ENCODE measurements around the gene XAGE2. TPM values are rescaled to one million over a fixed set of nuclear protein-coding genes. Genes with fewer than 3 reads are reported as not detected.

Gene XAGE2
- total and polyA plus RNA-seq, 2 of the 8 experiments (the other 6 are each of a cell fraction or from before 2014, with no cell fraction given), result not detected

DNA sequence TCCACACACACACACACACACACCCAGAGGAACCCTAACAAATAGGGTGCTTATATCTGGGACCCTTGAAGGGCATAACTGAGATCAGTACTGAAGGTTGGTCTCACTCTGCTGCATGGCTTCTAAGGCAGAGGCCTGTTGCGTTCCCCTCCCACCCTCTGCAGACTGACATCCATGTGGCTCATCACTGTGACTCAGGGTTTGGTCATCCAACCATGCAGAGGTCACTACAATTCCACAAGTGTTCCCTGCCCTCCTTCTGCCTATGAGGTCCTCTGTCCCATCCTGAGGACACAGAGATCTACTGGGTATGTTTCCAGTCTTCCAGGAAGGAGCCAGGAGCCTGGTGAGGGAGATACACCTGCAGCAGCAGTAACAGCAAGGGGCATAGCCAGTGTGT is 55.8 kb downstream of the XAGE2 start (continued):
- TF ChIP-seq EP300 (IDR thresholded peaks at IDR 0.05; ENCODE audit: borderline replicate concordance in 1 of 2, low read depth in 2 of 2, low read length in 2 of 2) (no peak), TAF7 (optimal IDR thresholded peaks at IDR 0.05; ENCODE audit: borderline replicate concordance, low read depth, low read length) (no peak), CTBP2 (IDR thresholded peaks at IDR 0.05; ENCODE audit: borderline replicate concordance, insufficient read depth, insufficient read length, low read length) (no peak), ASH2L (IDR thresholded peaks at IDR 0.05; ENCODE audit: low read length) (no peak), TBP (IDR thresholded peaks at IDR 0.05; ENCODE audit: low read depth, low read length) (no peak)

Small RNA genes lying within 50 kb of the gene (microRNA-seq; reads per million reads assigned to microRNA genes)
- 0 reads per million in 2 experiments for gene MIR8088 (ENCODE audit: borderline microRNAs expressed in 2 of 2, borderline number of aligned reads in 2 of 2, borderline replicate concordance in 1 of 2)

Small RNA genes lying within 50 kb of the gene (small RNA-seq; reads per million reads assigned to genes)
- gene MIR8088 (ENCODE audit: insufficient read depth), result not detected

Other genes with a start within 250 kb of the XAGE2 start
- gene MAGED4, start 184.1 kb upstream of the XAGE2 start, total RNA-seq (2021; fragmentation: NEBNext Ultra II Directional; extraction: Animal tissue kit (Norgen Biotek cat#: 25700)), result 58.6 and 62.3 TPM in 2 replicates
- 19.3 and 30.9 TPM in 2 replicates for gene MAGED4, start 184.1 kb upstream of the XAGE2 start, polyA plus RNA-seq (2011; rRNA removed)
- gene XAGE1A, start 126.8 kb downstream of the XAGE2 start, total RNA-seq (2021; fragmentation: NEBNext Ultra II Directional; extraction: Animal tissue kit (Norgen Biotek cat#: 25700)), result not detected in 2 replicates
- not detected in 2 replicates for gene XAGE1A, start 126.8 kb downstream of the XAGE2 start, polyA plus RNA-seq (2011; rRNA removed)
- gene XAGE1B, start 148.0 kb downstream of the XAGE2 start, total RNA-seq (2021; fragmentation: NEBNext Ultra II Directional; extraction: Animal tissue kit (Norgen Biotek cat#: 25700)), result not detected in 2 replicates
- not detected in 2 replicates for gene XAGE1B, start 148.0 kb downstream of the XAGE2 start, polyA plus RNA-seq (2011; rRNA removed)

Measured in H1 (cell line).